NCI-H128 (cell line): Measurements from ENCODE around the gene FBXL13.
"Not testable (repeated sequence)": the region's sequence is repeated elsewhere in the genome, so short reads cannot be mapped to it uniquely, and the experiment has no call there.

ENCODE experiments used
- DNase-seq: peaks from one replicate; lab custom pipeline; 2025; ENCODE audit not compliant: unreplicated experiment; lab: John Stamatoyannopoulos, UW

FBXL13 gene

GRCh38 chr7:102778663-102779062 is 295.9 kb downstream of the FBXL13 start:
- DNase-seq = not testable (repeated sequence)

GRCh38 chr7:102776217-102776616 is 298.4 kb downstream of the FBXL13 start:
- DNase-seq = not testable (repeated sequence)

GRCh38 chr7:102770467-102770866 is 304.1 kb downstream of the FBXL13 start:
- DNase-seq = not testable (repeated sequence)

GRCh38 chr7:102769657-102770192 is 304.9 kb downstream of the FBXL13 start:
- not testable (repeated sequence) for DNase-seq

- not testable (repeated sequence) for DNase-seq
Measured at GRCh38 chr7:102763295-102763905, 311.2 kb downstream of the FBXL13 start.
